ENCODE measurements around the gene FHIT.

- TF ChIP-seq CTCF (IDR thresholded peaks at IDR 0.05) (no peak), POLR2A (IDR thresholded peaks at IDR 0.05) (no peak)
Observed at GRCh38 chr3:59939826-59940426, 1311.3 kb downstream of the FHIT start.
